Mucosa of gallbladder (tissue), 1 donor: ENCODE data around the gene GNE. TPM values are rescaled to one million over a fixed set of nuclear protein-coding genes. Genes with fewer than 3 reads are reported as not detected.
"Not testable (repeated sequence)": the region's sequence is repeated elsewhere in the genome, so short reads cannot be mapped to it uniquely, and the experiment has no call there.

Experiments
- DNase-seq: peaks from one replicate; pipeline ENCODE4 v3.0.0-alpha.2; 2020; ENCODE audit warnings: low spot score
- total RNA-seq: library from RNA; stranded (reverse); gene quantifications from one replicate; pipeline ENCODE4 v1.2.1, GENCODE V29; 2021
- donor health status: DM: no; HTN: no; CAD: no.

Gene GNE
- total RNA-seq, 1 donor from 2014 or later = 24.6 TPM

DNA sequence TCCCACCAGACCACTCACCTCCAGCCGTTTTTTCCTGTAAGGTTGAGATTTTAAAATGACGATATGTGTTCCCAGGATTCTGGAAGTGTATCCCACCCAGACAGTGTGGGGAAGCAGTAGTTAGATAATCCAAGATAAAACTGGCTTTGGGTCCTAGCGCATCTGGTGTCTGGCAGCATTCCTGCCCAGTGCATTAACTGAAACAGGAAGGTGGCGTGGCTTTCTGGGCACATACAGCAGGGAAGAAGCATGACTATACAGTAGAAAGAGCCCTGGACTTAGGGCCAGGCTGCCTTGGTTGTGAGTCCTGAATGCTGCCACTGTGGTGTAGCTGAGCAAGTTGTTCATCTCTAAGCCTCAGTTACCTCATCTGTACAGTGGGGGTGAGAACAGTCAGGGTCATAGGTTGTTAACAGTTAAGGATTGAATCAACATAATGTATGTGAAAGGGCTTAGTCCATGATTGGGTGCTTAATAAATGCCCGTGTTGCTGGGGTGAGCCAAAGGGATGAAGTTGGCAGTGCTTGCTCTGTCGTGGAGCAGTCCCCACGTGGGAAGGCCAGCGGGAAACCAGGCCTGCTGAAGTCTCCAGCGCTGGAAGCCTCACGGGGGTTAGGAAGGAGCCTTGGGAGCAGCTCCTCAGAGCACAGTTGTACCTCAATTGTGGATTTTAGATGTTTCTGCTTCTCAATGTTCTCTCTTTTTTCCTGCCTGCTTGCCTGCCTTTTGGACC lies 49.6 kb downstream of the GNE start:
- DNase-seq = no peak

DNA sequence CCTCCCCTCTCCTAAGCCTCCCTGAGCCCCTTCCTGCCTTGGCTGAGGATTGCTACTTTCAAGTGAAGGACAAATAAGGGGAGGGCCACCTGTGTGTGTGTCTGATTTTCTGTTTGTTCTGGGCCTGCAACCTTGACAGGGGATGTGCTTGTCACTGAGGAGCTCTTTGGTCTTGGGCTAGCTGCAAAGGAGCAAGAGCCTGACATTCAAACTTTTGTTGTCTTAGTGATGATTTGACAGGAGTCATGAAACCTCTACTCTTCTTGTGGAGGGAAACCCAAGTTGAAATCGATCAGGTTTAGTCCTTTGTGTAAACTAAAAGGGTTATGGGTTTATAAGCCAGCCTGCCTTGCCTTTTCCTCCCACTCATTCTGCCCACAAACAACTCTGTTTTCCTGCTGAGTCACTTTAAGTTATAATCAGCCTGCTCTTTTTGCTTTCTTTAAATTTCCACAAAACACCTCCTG lies 50.7 kb downstream of the GNE start:
- DNase-seq = no peak

DNA sequence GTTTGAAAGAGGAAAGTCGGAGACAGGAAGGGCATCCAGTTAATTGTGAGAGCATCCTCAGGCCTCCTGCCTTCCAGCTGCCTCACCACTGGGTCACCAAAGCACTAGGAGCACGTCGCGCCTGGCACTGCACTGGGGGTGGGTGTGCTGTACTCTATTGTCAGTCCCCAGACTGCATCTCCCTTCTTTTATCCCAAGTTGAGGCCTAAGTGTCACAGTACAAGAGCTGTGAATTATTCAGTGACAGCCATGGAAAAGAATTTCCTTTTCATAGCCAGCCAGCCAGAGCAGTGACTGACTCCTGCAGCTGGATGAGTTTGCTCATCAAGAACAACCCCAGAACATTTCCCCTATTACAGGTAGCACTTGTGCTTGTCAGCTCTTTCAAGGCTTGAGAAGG lies 51.2 kb downstream of the GNE start:
- DNase-seq = no peak

DNA sequence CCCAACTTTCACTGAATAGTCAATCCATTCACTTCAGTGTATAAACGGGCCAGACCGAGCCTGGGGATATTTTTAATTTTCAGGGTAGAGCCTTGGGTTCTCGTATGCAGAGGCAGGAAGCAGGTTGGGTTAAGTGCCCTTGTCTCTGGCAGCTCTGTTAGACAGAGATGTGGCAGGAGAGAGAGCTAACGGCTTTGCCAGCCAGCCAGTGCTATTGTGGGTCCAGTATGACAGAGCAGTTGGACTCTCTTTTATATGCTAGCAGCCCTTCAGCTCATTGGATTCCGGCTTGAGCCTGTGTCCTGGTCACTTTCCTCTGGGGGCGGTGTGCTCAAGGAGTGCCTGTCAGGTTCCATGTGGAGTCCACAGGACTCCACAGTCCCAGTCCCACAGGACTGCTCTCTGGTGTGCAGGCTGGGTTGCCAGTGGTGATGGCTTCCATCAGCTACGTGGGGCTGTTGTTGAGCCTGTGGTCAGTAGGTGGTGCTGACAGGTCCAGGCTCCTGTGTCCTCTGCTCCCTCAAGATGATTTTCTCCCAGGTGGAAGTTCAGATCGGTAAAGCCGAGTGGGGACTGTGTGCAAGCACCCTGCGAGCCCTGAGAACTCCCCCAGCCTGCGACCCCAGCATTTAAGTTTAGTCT lies 53.2 kb downstream of the GNE start:
- DNase-seq = no peak

DNA sequence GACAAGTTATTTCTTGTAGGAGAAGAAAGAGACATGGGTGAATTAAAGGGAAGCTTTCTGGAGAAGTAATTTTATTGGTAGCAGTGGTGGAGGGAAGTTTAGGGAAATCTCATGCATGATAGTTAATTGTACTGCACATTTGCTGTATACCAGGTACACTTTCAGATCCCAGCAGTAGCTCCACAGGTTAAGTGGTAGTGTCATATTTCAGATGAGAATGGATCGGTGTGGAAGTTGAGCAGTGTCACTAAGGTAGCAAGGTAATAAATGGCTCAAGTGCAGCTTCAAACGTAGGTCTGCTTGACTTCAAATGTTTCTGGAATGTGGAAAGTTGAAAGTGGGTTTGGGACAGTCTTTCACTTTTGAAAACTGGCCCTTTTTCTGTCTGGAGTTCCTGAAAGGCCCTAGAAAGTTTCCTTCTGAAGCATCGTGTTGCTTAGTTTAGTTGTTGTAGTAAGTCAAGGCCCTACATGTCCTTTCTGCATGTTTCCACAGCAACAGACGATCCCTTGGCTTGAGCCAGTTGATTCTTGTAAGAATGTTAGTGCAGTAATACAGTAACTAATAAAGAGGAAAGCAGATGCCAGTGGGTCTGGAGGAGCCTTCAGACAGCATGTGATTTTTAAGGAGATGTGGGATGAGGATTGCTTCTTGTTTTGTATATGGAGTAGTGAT lies 63.8 kb downstream of the GNE start:
- no peak for DNase-seq

DNA sequence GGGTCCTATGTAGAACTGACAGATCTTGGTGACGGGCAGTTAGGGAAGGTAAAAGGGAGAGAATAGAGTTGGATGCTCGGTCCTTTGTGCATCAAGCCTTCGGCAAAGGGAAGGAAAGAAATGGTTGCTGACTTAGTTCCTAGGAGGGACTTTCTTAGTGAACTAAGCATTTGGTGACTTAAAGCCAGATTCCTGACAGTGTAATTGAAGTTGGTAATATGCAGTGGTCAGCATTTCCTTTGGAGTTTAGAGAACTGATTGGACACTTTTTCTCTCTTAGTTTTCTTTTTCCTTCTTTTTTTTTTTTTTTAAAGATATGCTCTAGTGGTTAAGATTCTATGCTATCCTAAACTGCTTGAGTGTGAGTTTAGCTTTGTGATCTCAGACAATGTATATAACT lies 65.2 kb downstream of the GNE start:
- no peak for DNase-seq

DNA sequence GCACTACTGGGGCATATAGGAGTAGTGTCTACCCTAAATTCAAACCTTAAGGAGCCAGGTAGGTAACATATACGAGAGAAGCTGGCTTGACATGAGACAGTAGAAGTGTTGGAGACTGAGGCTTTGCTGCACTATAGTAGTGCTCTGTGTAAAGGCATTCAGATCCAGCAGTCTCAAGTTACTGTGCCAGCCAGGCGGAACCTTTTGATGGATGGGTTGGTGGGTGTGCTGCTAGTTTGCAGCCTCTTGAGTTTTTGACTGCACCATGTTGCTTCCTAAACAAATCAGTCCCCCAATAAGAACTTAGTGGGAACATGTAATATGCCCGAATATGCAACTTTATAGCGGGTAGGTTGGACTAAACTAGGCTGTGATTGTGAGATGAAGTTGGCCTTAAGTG lies 66.1 kb downstream of the GNE start:
- no peak for DNase-seq

DNA sequence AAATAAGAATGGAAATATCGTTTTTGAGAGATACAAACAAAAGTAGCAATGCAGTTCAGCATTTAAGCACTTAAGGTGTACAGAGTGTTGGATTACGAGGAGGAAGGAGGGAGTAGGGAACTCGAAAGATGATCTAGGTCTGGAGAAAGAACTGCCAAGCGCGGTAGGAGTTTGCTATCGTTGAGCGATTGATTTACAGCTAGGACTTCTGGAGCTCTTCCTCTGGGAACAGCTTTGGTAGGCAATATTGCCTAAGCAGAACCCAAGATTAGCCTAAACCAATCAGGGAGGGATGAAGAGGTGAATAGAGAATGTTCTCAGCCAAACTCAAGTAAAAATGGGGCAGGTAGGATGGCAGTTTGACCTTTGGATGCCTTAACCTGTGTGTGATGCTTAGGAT lies 66.6 kb downstream of the GNE start:
- DNase-seq = no peak

DNA sequence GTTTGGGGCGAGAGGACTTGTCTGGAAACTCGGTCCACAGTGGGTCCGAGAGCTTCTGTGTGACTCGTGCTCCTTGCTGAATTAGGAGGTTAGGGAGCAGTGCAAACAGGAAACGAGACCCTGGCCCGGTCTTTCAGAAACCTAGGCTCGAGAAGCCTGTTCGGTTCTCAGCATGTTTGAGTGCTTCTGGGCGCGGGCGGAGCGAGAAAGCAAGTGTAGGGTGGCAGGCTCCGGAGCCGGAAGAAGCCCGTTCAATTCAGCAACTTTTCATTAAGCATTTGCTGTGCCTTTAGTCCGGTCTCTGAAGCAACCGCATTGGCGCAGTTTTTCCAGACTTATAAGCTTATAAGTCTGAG lies 67.0 kb downstream of the GNE start:
- DNase-seq = peak; percentile 14

DNA sequence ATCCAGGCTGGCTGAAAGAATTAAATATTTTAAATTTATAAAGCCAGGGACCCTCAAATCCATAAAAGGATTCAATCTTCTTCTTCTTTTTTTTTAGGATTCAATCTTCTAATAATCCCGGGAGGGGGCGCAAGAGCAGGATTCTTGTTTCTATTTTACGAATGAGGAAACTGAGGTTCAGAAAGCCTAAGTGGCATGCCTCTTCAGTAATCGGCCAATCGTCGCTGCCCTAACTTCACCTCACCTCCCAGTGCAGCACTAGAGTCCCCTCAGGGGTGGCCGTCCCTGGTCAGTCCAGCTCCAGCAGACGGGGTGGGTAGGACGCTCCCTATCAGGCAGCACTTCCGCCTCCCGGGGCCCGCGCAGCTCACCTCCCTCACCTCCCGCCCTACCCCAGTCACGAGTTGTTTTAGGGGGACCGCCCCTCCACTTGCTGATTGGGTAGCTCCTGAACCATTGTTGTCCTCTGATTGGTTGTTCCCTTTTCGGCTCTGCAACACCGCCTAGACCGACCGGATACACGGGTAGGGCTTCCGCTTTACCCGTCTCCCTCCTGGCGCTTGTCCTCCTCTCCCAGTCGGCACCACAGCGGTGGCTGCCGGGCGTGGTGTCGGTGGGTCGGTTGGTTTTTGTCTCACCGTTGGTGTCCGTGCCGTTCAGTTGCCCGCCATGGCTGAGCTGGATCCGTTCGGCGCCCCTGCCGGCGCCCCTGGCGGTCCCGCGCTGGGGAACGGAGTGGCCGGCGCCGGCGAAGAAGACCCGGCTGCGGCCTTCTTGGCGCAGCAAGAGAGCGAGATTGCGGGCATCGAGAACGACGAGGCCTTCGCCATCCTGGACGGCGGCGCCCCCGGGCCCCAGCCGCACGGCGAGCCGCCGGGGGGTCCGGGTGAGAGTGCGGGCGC lies 67.6 kb downstream of the GNE start, which contains the start of gene CLTA:
TSS of gene CLTA (plus strand) at position 534 of the 902 bp plus-strand sequence. CDS start at position 670, 136 bp downstream.
- DNase-seq = peak; percentile 97

DNA sequence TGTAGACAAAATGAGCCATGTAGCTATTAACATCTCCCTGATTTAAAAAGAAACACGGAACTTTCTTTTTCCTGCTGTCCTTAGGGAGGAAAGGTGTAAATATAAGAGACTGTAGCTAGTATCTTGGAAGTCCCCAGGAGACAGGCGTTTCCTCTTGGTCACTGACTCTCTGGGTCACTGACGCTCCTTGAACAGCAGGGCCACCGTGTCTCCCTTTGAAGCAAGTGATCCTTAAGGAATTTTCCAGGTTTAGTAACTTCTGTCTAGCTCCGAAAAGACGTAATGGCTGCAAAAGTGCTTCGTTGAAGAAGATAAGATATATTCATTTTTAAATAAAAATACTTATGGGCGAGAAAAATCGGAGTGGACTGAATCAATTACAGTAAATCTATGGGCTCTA lies 68.3 kb downstream of the GNE start:
- no peak for DNase-seq

DNA sequence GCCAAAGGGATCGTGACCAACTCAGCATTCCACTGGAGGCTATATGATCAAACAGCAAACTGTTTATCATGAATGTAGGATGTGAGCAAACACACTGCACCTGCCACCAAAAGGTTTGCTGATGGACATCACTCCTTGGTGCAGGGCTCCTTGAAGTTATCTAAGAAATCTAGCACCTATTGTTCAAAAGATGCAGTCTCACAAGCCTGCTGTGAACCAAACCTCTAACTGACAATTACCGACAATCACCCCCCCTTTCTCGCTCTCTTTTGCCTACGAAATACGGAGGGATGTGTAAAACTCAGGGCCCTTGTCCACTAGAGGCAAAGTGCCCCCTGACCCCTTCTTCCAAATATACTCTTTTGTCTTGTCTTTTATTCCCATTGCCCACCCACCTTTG lies 70.0 kb downstream of the GNE start:
- DNase-seq = no peak

DNA sequence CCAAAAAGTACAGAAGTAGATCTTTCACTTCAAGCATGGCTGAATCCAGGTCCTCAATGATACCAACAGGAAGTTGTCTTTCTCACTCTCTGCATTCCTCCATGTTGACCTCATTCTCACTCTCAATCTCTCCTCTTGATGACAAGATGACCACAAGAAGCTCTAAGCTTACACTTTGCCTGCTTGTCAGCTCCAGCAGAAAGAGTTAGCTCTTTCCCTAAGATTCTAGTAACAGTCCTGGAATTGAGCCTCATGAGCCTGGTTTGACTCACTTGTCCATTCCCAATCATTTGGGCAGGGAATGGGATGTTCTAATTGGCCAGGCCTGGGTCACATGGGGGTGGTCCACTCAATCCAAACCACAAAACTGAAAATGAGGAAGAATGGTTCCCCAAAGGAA lies 70.8 kb downstream of the GNE start:
- no peak for DNase-seq

DNA sequence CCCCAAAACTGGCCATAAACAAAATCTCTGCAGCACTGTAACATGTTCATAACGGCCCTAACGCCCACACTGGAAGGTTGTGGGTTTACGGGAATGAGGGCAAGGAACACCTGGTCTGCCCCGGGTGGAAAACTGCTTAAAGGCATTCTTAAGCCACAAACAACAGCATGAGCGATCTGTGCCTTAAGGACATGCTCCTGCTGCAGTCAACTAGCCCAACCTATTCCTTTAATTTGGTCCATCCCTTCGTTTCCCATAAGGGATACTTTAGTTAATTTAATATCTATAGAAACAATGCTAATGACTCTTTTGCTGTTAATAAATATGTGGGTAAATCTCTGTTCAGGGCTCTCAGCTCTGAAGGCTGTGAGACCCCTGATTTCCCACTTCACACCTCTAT lies 78.0 kb downstream of the GNE start:
- not testable (repeated sequence) for DNase-seq

DNA sequence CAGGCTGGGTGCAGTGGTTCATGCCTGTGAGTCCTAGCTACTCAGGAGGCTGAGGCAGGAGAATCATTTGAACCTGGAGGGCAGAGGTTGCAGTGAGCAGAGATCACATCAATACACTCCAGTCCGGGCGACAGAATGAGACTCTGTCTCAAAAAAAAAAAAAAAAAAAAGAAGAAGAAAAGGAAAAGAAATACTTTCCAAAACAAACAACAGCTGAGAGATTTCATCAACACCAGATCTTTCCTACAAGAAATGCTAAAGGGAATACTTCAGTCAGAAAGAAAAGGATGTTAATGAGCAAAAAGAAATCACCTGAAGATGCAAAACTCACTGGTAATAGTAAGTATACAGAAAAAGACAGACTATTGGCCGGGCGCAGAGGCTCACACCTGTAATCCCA lies 80.7 kb downstream of the GNE start:
- no peak for DNase-seq

DNA sequence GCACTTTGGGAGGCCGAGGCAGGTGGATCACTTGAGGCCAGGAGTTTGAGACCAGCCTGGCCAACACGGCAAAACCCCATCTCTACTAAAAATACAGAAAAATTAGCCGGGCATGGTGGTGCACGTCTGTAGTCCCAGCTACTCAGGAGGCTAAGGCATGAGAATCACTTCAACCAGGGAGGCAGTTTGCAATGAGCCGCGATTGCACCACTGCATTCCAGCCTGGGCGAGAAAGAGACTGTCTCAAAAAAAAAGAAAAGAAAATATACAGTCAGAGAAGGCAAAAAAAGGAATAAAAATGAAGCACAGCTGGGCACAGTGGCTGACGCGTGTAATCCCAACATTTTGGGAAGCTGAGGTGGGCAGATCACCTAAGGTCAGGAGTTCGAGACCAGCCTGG lies 81.8 kb downstream of the GNE start:
- not testable (repeated sequence) for DNase-seq

DNA sequence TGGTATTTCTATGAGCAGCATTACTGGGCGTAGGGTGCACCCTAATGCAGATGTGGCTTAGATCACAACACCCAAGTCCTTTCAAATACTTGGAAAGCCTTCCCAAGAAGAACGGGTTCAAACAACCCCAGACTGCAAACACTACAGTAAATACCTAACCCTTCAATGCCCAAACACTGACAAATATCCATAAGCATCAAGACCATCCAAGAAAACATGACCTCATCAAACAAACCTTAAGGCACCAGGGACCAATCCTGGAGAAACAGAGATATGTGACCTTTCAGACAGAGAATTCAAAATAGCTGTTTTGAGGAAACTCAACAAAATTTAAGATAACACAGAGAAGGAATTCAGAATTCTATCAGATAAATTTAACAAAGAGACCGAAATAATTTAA lies 83.0 kb downstream of the GNE start:
- not testable (repeated sequence) for DNase-seq

DNA sequence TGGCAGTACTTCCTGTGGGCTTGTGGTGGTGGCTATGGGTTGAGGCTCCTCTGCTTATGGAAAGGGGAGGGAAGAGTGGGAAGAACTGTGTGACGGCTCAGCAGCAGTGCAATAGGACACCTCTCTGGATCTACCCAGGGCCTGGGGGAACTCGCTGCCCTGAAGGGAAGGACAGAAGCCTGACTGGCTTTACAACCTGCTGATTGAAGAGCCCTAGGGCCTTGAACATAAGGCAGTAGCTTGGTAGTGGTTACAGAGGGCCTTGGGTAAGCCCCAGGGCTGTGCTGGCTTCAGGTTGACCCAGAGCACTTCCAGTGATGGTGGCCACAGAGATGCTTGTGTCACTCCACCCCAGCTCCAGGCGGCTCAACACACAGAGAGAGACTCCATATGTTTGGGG lies 83.5 kb downstream of the GNE start:
- DNase-seq = no peak

DNA sequence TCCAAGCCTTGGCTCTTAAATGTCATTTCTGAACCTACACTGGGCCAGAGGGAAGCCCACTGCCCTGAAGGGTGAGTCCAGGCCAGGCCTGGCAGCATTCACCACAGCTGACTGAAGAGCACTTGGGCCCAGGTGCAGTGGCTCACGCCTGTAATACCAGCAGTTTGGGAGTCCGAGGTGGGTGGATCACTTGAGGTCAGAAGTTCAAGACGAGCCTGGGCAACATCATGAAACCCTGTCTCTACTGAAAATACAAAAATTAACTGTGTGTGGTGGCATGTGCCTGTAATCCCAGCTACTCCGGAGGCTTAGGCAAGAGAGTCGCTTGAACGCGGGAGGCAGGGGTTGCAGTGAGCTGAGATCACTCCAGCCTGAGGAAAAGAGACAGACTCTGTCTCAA lies 84.0 kb downstream of the GNE start:
- no peak for DNase-seq

DNA sequence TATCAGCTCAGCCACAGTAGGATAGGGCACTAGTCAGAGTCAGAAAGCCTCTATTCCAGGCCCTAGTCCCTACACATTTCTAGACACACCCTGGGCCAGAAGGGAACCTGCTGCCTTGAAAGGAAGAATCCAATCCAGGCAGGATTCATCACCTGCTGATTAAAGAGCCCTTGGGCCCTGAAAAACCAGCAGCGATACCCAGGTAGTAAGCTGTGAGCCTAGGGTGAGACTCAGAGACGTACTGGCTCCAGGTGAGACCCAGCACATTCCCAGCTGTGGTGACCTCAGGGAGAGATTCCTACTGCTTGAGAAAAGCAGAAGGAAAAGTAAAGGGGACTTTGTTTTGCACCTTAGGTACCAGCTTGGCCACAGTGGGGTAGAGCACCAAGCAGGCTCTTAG lies 84.4 kb downstream of the GNE start:
- no peak for DNase-seq

DNA sequence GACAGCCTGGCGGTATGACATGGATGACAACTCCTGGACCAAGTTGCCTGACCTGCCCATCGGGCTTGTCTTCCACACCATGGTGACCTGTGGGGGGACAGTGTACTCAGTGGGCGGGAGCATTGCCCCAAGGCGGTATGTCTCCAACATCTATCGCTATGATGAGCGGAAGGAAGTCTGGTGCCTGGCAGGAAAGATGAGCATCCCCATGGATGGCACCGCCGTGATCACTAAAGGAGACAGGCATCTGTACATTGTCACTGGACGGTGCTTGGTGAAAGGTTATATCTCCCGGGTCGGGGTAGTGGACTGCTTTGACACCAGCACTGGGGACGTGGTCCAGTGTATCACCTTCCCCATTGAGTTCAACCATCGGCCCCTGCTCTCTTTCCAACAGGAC lies 87.7 kb downstream of the GNE start:
- DNase-seq = no peak

DNA sequence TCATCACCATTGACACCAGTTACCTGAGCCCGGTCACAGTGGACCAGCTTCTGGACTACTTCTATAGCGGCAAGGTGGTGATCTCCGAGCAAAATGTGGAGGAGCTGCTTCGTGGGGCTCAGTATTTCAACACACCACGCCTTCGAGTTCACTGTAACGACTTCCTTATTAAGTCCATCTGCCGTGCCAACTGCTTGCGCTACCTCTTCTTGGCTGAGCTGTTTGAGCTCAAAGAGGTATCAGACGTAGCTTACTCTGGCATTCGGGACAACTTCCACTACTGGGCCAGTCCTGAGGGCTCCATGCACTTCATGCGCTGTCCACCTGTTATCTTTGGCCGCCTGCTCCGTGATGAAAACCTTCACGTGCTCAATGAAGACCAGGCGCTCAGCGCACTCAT lies 88.5 kb downstream of the GNE start:
- DNase-seq = no peak
